ENCODE measurements around the gene HELZ2.

The HELZ2 gene

GRCh38 chr20:63548542-63548941, 25.5 kb downstream of the HELZ2 start:
- no peak for DNase-seq

- DNase-seq = no peak
These were observed 26.1 kb downstream of the HELZ2 start, which contains the start of gene SRMS for GRCh38 chr20:63547725-63548480. TSS of gene SRMS (minus strand) at chr20:63547749. CDS start at chr20:63547463, 286 bp downstream.

GRCh38 chr20:63546956-63547724, 26.9 kb downstream of the HELZ2 start:
- no peak for DNase-seq

- DNase-seq = no peak
These were observed 27.6 kb downstream of the HELZ2 start for GRCh38 chr20:63546256-63546955.

GRCh38 chr20:63545814-63546213, 28.2 kb downstream of the HELZ2 start:
- DNase-seq = no peak

GRCh38 chr20:63544958-63545516, 29.0 kb downstream of the HELZ2 start:
- no peak for DNase-seq

- DNase-seq = no peak
These were observed 29.6 kb downstream of the HELZ2 start for GRCh38 chr20:63544241-63544957.

- DNase-seq = no peak
These were observed 30.3 kb downstream of the HELZ2 start for GRCh38 chr20:63543733-63544132.

- DNase-seq = no peak
These were observed 30.9 kb downstream of the HELZ2 start for GRCh38 chr20:63543131-63543530.

- no peak for DNase-seq
These were observed 31.3 kb downstream of the HELZ2 start for GRCh38 chr20:63542696-63543095.

GRCh38 chr20:63542031-63542559, 31.9 kb downstream of the HELZ2 start:
- no peak for DNase-seq

GRCh38 chr20:63541371-63541770, 32.7 kb downstream of the HELZ2 start:
- no peak for DNase-seq

- no peak for DNase-seq
These were observed 33.4 kb downstream of the HELZ2 start for GRCh38 chr20:63540417-63541186.

GRCh38 chr20:63539441-63540370, 34.3 kb downstream of the HELZ2 start:
- DNase-seq = no peak

GRCh38 chr20:63539092-63539430, 35.0 kb downstream of the HELZ2 start:
- DNase-seq = no peak

GRCh38 chr20:63538204-63539091, 35.6 kb downstream of the HELZ2 start:
- peak; percentile 23 to 24 for DNase-seq

- peak; percentile 89 to 91 for DNase-seq
These were observed 36.4 kb downstream of the HELZ2 start for GRCh38 chr20:63537525-63538203.

GRCh38 chr20:63536997-63537524, 37.0 kb downstream of the HELZ2 start, which contains the start of gene PTK6:
TSS of gene PTK6 (minus strand) at chr20:63537376. CDS start at chr20:63537314, 62 bp downstream.
- DNase-seq = no peak
